ENCODE data around the gene RPS18. TPM values are rescaled to one million over a fixed set of nuclear protein-coding genes. Genes with fewer than 3 reads are reported as not detected.

RPS18 gene
- total RNA-seq, 4 donors from 2014 or later: 1,642 to 3,082 (median 2,562) TPM

GRCh38 chr6:33248643-33248931, 23.3 kb upstream of the RPS18 start:
- H3K27ac ChIP-seq (replicated peaks in 1 of 4): peak overlapping the region; percentile 92 to 98 (median 94)
- TF ChIP-seq EP300 (IDR thresholded peaks at IDR 0.05) (no peak), CTCF (IDR thresholded peaks at IDR 0.05) (peak in 1 of 3 experiments; percentile 1), POLR2A (IDR thresholded peaks at IDR 0.05; ENCODE audit: low read depth) (no peak), POLR2AphosphoS5 (IDR thresholded peaks at IDR 0.05) (peak in 1 of 2 donors; percentile 0)
- intact Hi-C loops (cut with DNase I): loop anchor here (5.0 kb wide), 3 partner anchors 56 to 231 kb away; partner anchors contain the start of gene COL11A2
- H3K36me3 ChIP-seq: peaks cover 0 to 18% (median 14%) of the 10 kb centered on the region in 4 donors
- H3K9me3 ChIP-seq: no peaks in the 10 kb centered on the region
- peak overlapping the region; percentile 58 to 66 (median 62) for H3K4me3 ChIP-seq
- 0% methylated on average over 1 of the region's 18 CpGs for WGBS
- H3K4me1 ChIP-seq: peaks cover 24 to 36% (median 31%) of the 10 kb centered on the region in 4 donors
- peaks cover 0 to 10% (median 0%) of the 10 kb centered on the region in 4 donors for H3K27me3 ChIP-seq
- no peak for DNase-seq (ENCODE audit: extremely low spot score)

GRCh38 chr6:33248932-33249731, 22.7 kb upstream of the RPS18 start:
- WGBS: 0% methylated on average over 14 of the region's 58 CpGs
- Histone ChIP-seq H3K36me3 (peaks cover 0 to 20% (median 15%) of the 10 kb centered on the region in 4 donors), H3K9me3 (no peaks in the 10 kb centered on the region), H3K27me3 (peaks cover 0 to 10% (median 0%) of the 10 kb centered on the region in 4 donors), H3K27ac (replicated peaks in 1 of 4) (peak overlapping the region; percentile 92 to 98 (median 94)), H3K4me3 (peak overlapping the region; percentile 58 to 66 (median 62)), H3K4me1 (peaks cover 24 to 36% (median 31%) of the 10 kb centered on the region in 4 donors)
- DNase-seq (ENCODE audit: extremely low spot score): peak; percentile 100
- intact Hi-C loops (cut with DNase I): loop anchor here (1.0 to 5.0 kb wide), 4 partner anchors 57 to 232 kb away; partner anchors contain the start of gene COL11A2
- peak; percentile 31 for TF ChIP-seq POLR2A (IDR thresholded peaks at IDR 0.05; ENCODE audit: low read depth)
- peak in 1 of 3 experiments; percentile 39 for TF ChIP-seq CTCF (IDR thresholded peaks at IDR 0.05)
- TF ChIP-seq POLR2AphosphoS5 (IDR thresholded peaks at IDR 0.05): peak; percentile 89 to 96
- no peak for TF ChIP-seq EP300 (IDR thresholded peaks at IDR 0.05)

- Histone ChIP-seq H3K9me3 (no peaks in the 10 kb centered on the region), H3K4me1 (peaks cover 24 to 36% (median 31%) of the 10 kb centered on the region in 4 donors), H3K27ac (replicated peaks in 1 of 4) (peak overlapping the region; percentile 92 to 98 (median 94)), H3K4me3 (peak overlapping the region; percentile 58 to 66 (median 62)), H3K36me3 (peaks cover 0 to 22% (median 18%) of the 10 kb centered on the region in 4 donors), H3K27me3 (peaks cover 0 to 8% (median 0%) of the 10 kb centered on the region in 4 donors)
- TF ChIP-seq POLR2A (IDR thresholded peaks at IDR 0.05; ENCODE audit: low read depth): no peak
- no peak for TF ChIP-seq CTCF (IDR thresholded peaks at IDR 0.05)
- no peak for TF ChIP-seq POLR2AphosphoS5 (IDR thresholded peaks at IDR 0.05)
- TF ChIP-seq EP300 (IDR thresholded peaks at IDR 0.05): no peak
- WGBS: 14% methylated on average over 4 of the region's 15 CpGs
- DNase-seq (ENCODE audit: extremely low spot score): no peak
- intact Hi-C loops (cut with DNase I): loop anchor here (1.0 to 5.0 kb wide), 4 partner anchors 58 to 233 kb away; partner anchors contain the start of gene COL11A2
Measured at GRCh38 chr6:33249732-33250630, 21.9 kb upstream of the RPS18 start.

- intact Hi-C loops (cut with DNase I): no loop called here
- Histone ChIP-seq H3K9me3 (no peaks in the 10 kb centered on the region), H3K36me3 (peaks cover 0 to 25% (median 19%) of the 10 kb centered on the region in 4 donors), H3K27me3 (peaks cover 0 to 1% (median 0%) of the 10 kb centered on the region in 4 donors), H3K4me3 (no peak overlapping the region), H3K27ac (replicated peaks in 1 of 4) (peak overlapping the region in 2 of 4 donors; percentile 95 to 98), H3K4me1 (peaks cover 24 to 36% (median 31%) of the 10 kb centered on the region in 4 donors)
- TF ChIP-seq POLR2A (IDR thresholded peaks at IDR 0.05; ENCODE audit: low read depth) (no peak), EP300 (IDR thresholded peaks at IDR 0.05) (no peak), CTCF (IDR thresholded peaks at IDR 0.05) (no peak), POLR2AphosphoS5 (IDR thresholded peaks at IDR 0.05) (no peak)
- no peak for DNase-seq (ENCODE audit: extremely low spot score)
- 94% methylated on average over 13 of the region's 13 CpGs for WGBS
Measured at GRCh38 chr6:33250731-33251130, 21.1 kb upstream of the RPS18 start.

Data from esophagus muscularis mucosa (tissue), 4 donors.